ENCODE data around the gene WNT3. TPM values are rescaled to one million over a fixed set of nuclear protein-coding genes. Genes with fewer than 3 reads are reported as not detected.

WNT3 gene
- total RNA-seq, 1 experiment from 2014 or later: 5.5 TPM

- POLR2A ChIA-PET: no interaction called here
Observed at GRCh38 chr17:46744441-46744840, 74.1 kb downstream of the WNT3 start.

More at GRCh38 chr17:46744441-46744840, 74.1 kb downstream of the WNT3 start:
- TF ChIP-seq RAD21 (IDR thresholded peaks at IDR 0.05; ENCODE audit: low read depth) (no peak), ZFX (IDR thresholded peaks at IDR 0.05) (no peak), ELF1 (IDR thresholded peaks at IDR 0.05; ENCODE audit: borderline replicate concordance, low read depth) (no peak), YY1 (IDR thresholded peaks at IDR 0.05; ENCODE audit: extremely low read depth, insufficient replicate concordance, low read depth, low read length) (no peak), FOSL1 (IDR thresholded peaks at IDR 0.05; ENCODE audit: low read depth) (no peak), ATF3 (IDR thresholded peaks at IDR 0.05) (no peak), ZNF274 (IDR thresholded peaks at IDR 0.05; ENCODE audit: low read depth, low read length) (no peak), JUND (IDR thresholded peaks at IDR 0.05) (no peak), SRF (IDR thresholded peaks at IDR 0.05; ENCODE audit: low read depth) (no peak), EZH2 (IDR thresholded peaks at IDR 0.05) (no peak), CEBPB (IDR thresholded peaks at IDR 0.05; ENCODE audit: low read depth) (no peak), POLR2A (IDR thresholded peaks at IDR 0.05; ENCODE audit: borderline replicate concordance, extremely low read depth, insufficient read depth, insufficient read length) (no peak), EGR1 (IDR thresholded peaks at IDR 0.05; ENCODE audit: low read depth) (no peak), ZBTB33 (IDR thresholded peaks at IDR 0.05; ENCODE audit: extremely low read depth, insufficient replicate concordance, low read length) (no peak), CTCF (IDR thresholded peaks at IDR 0.05 in 2 of 3, conservative IDR thresholded peaks at IDR 0.05 in 1 of 3; ENCODE audit: borderline replicate concordance in 1 of 3, insufficient read depth in 1 of 3, low read depth in 2 of 3, low read length in 2 of 3) (no peak), CBX3 (IDR thresholded peaks at IDR 0.05; ENCODE audit: low read depth) (no peak), EZH2phosphoT487 (IDR thresholded peaks at IDR 0.05; ENCODE audit: borderline replicate concordance) (no peak), POLR2AphosphoS5 (IDR thresholded peaks at IDR 0.05; ENCODE audit: low read depth, low read length) (no peak)
- TF ChIP-seq, protein P1, sequence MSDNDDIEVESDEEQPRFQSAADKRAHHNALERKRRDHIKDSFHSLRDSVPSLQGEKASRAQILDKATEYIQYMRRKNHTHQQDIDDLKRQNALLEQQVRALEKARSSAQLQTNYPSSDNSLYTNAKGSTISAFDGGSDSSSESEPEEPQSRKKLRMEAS (IDR thresholded peaks at IDR 0.05): no peak
- TF ChIP-seq, protein P2, sequence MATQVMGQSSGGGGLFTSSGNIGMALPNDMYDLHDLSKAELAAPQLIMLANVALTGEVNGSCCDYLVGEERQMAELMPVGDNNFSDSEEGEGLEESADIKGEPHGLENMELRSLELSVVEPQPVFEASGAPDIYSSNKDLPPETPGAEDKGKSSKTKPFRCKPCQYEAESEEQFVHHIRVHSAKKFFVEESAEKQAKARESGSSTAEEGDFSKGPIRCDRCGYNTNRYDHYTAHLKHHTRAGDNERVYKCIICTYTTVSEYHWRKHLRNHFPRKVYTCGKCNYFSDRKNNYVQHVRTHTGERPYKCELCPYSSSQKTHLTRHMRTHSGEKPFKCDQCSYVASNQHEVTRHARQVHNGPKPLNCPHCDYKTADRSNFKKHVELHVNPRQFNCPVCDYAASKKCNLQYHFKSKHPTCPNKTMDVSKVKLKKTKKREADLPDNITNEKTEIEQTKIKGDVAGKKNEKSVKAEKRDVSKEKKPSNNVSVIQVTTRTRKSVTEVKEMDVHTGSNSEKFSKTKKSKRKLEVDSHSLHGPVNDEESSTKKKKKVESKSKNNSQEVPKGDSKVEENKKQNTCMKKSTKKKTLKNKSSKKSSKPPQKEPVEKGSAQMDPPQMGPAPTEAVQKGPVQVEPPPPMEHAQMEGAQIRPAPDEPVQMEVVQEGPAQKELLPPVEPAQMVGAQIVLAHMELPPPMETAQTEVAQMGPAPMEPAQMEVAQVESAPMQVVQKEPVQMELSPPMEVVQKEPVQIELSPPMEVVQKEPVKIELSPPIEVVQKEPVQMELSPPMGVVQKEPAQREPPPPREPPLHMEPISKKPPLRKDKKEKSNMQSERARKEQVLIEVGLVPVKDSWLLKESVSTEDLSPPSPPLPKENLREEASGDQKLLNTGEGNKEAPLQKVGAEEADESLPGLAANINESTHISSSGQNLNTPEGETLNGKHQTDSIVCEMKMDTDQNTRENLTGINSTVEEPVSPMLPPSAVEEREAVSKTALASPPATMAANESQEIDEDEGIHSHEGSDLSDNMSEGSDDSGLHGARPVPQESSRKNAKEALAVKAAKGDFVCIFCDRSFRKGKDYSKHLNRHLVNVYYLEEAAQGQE (IDR thresholded peaks at IDR 0.05; ENCODE audit: low read depth): no peak
- H3K27me3 ChIP-seq (ENCODE audit: insufficient read depth, low read length): no peaks in the 10 kb centered on the region
- H2AFZ ChIP-seq (ENCODE audit: low read depth, low read length, poor library complexity, severe bottlenecking): no peak overlapping the region
- ATAC-seq: no peak
- H3K9me2 ChIP-seq (ENCODE audit: insufficient read depth): no peaks in the 10 kb centered on the region
- H3K4me2 ChIP-seq (ENCODE audit: low read length): no peak overlapping the region
- H3K9me3 ChIP-seq (ENCODE audit: control insufficient read depth in 1 of 2, insufficient read depth in 1 of 2, low read depth in 1 of 2, low read length in 2 of 2): no peaks in the 10 kb centered on the region
- intact Hi-C loops (cut with micrococcal nuclease): no loop called here
- no peak overlapping the region for H3K9ac ChIP-seq (ENCODE audit: low read length)
- no peak overlapping the region for H3K27ac ChIP-seq (ENCODE audit: low read depth, low read length)
- no peaks in the 10 kb centered on the region for H3K36me3 ChIP-seq (ENCODE audit: control insufficient read depth in 1 of 2, insufficient read depth in 2 of 2, low read length in 2 of 2)
- no peaks in the 10 kb centered on the region for H4K20me1 ChIP-seq (ENCODE audit: insufficient read depth)
- no TSS peak for BruUV-seq (replicated peaks)
- DNase-seq (ENCODE audit: low read depth, low spot score): no peak
- no peak overlapping the region for H3K4me3 ChIP-seq (replicated peaks in 1 of 2; ENCODE audit: low read depth in 1 of 2, low read length in 2 of 2)
- ChIA-PET RAD21 (ENCODE audit: low non-redundant PET in 1 of 2, low total read pairs in 2 of 2, uncharacterized antibody in 2 of 2, unreplicated experiment in 2 of 2) (no interaction called here), CTCF (no interaction called here)
- peaks cover 11 to 17% of the 10 kb centered on the region in 2 experiments for H3K4me1 ChIP-seq (ENCODE audit: control insufficient read depth in 1 of 2, insufficient read depth in 2 of 2, low read length in 2 of 2)
- no peaks in the 10 kb centered on the region for H3K79me2 ChIP-seq (ENCODE audit: insufficient read depth, low read length)

Data from HCT116 (cell line).